Panc1 (cell line): ENCODE results near the gene ZNF521. TPM values are rescaled to one million over a fixed set of nuclear protein-coding genes. Genes with fewer than 3 reads are reported as not detected.
A peak's percentile ranks its signal among the peaks of the same experiment; 100 is the strongest.

Source experiments
- ATAC-seq: fragments of 200-7000 bp; cut with Tn5 transposase; 2 replicates; pipeline ENCODE4 v1.9.1; 2020; ENCODE audit warnings: mild to moderate bottlenecking, moderate library complexity
- BruUV-seq: library from RNA; stranded (reverse); fragments of 400-500 nt; replicated peaks from 2 replicates; lab custom pipeline; 2021; lab: Mats Ljungman, UMichigan
- CTCF ChIA-PET: fragments of 300-600 bp; sonication (Branson Sonifier 250); formaldehyde crosslinking; loops from one replicate; lab custom pipeline; 2022; ENCODE audit warnings: antibody characterized with exemption; lab: Charles Lee
- POLR2A ChIA-PET: fragments of 300-600 bp; sonication (Branson Sonifier 250); formaldehyde crosslinking; loops from one replicate; lab custom pipeline; 2022; ENCODE audit warnings: antibody characterized with exemption; lab: Charles Lee
- DNase-seq: peaks from one replicate; pipeline ENCODE4 v3.0.0-alpha.2; 2010; ENCODE audit warnings: low read depth, low spot score
- H3K27ac ChIP-seq: 2 replicates; pipeline ENCODE4 v1.5.1; 2011; ENCODE audit warnings: mild to moderate bottlenecking, low read length, inconsistent platforms
- H3K27me3 ChIP-seq: fragments of 200-500 bp; sonication (Bioruptor generic); 2 replicates; pipeline ENCODE4 v1.6.0; 2014; ENCODE audit warnings: low read length, inconsistent platforms; ENCODE audit not compliant: control insufficient read depth, insufficient read depth
- H3K36me3 ChIP-seq: fragments of 200-500 bp; sonication (Bioruptor generic); 2 replicates; pipeline ENCODE4 v1.5.1; 2014; ENCODE audit warnings: inconsistent platforms, mild to moderate bottlenecking, low read length, moderate library complexity; ENCODE audit not compliant: control insufficient read depth, insufficient read depth
- H3K4me1 ChIP-seq: 2 replicates; pipeline ENCODE4 v1.5.1; 2011; ENCODE audit warnings: inconsistent platforms, mild to moderate bottlenecking, low read length, moderate library complexity; ENCODE audit not compliant: control insufficient read depth, insufficient read depth
- H3K4me3 ChIP-seq, 2 experiments: 2 replicates each; pipeline ENCODE4 v1.5.1; 2011 to 2012; ENCODE audit warnings: low read depth in 2 of 2, low read length in 2 of 2, mild to moderate bottlenecking in 2 of 2, inconsistent platforms in 1 of 2, moderate library complexity in 1 of 2
- H3K9me3 ChIP-seq: fragments of 200-500 bp; sonication (Bioruptor generic); 2 replicates; pipeline ENCODE4 v1.5.1; 2014; ENCODE audit warnings: low read depth, mild to moderate bottlenecking, inconsistent platforms, low read length, moderate library complexity; ENCODE audit not compliant: control insufficient read depth, insufficient read depth
- POLR2AphosphoS5 ChIP-seq: IDR thresholded peaks from 2 replicates; pipeline ENCODE4 v1.6.1; 2012; ENCODE audit warnings: mild to moderate bottlenecking, low read depth, low read length, moderate library complexity
- SIN3A ChIP-seq: IDR thresholded peaks from 2 replicates; pipeline ENCODE4 v1.6.1; 2012; ENCODE audit warnings: low read depth, mild to moderate bottlenecking, low read length, moderate library complexity, borderline replicate concordance; ENCODE audit not compliant: insufficient read depth
- TCF7L2 ChIP-seq: IDR thresholded peaks from 2 replicates; pipeline ENCODE4 v1.6.1; 2011; ENCODE audit warnings: mild to moderate bottlenecking, low read depth, low read length, inconsistent platforms
- in situ Hi-C: cut with HindIII; loops from 2 replicates; pipeline ENCODE4 v1.10.0; 2016; ENCODE audit warnings: low sequenced_read_pairs, low pct_unique_long_range_greater_than_20kb
- intact Hi-C: fragments of 100-400 bp; cut with micrococcal nuclease; formaldehyde crosslinking; loops from one replicate; pipeline ENCODE4 v1.10.0; 2022; ENCODE audit not compliant: unreplicated experiment
- total RNA-seq: library from RNA; stranded (reverse); gene quantifications from one replicate; pipeline ENCODE4 v1.2.1, GENCODE V29; 2021; ENCODE audit not compliant: unreplicated experiment
- TF ChIP-seq, protein P1 (sequence below), 2 experiments: IDR thresholded peaks; 2 replicates each; pipeline ENCODE4 v1.6.1; 2011 to 2012; ENCODE audit warnings: low read depth in 2 of 2, control low read depth in 1 of 2, low read length in 1 of 2, mild to moderate bottlenecking in 1 of 2, moderate library complexity in 1 of 2; ENCODE audit not compliant: insufficient read depth in 1 of 2
- TF ChIP-seq, protein P2 (sequence below): fragments of 450-650 bp; IDR thresholded peaks from 2 replicates; pipeline ENCODE4 v1.5.1; 2017; ENCODE audit warnings: mild to moderate bottlenecking

Gene ZNF521
- total RNA-seq, 1 experiment from 2014 or later: 0.15 TPM

DNA sequence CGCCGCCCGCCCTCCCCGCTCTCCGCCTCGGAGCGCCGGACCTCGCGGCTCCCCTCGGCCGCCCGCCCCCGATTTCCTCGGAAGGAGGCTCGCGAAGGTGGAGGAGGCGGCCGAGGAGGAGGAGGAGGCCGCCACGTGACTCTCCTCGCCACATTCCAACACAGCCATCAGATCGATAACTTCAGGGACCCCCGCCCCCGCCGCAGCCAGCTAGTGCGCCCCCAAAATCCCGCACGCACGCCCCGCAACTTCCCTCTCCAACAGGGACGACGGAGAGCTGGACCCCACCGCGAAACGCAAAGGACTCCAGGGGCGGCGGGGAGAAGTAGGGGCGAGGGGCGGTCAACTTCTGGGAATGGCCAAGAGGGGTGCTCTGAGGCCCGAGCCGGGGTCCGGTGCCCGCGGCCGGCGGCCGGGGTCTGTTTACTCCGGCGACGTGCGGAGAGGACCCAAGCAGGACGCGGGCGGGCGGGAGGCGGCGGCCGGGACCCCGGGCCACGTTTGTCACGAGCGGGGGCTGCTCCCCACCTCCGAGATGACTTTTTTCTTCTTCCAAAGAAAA, 2.0 kb downstream of the ZNF521 start:
- Histone ChIP-seq H3K4me3 (peak overlapping the region in 1 of 2 experiments; percentile 57; a peak in 1 of 4 replicates), H3K9me3 (no peaks in the 10 kb centered on the region), H3K4me1 (peaks cover 4% of the 10 kb centered on the region; the same call in 1 of the 2 replicates), H3K27ac (no peak overlapping the region), H3K27me3 (peaks cover 24% of the 10 kb centered on the region), H3K36me3 (no peaks in the 10 kb centered on the region)
- ChIA-PET POLR2A (no interaction called here), CTCF (no interaction called here)
- no peak for DNase-seq
- in situ Hi-C loops (no loop called here), intact Hi-C loops (no loop called here)
- no peak for ATAC-seq
- TF ChIP-seq POLR2AphosphoS5 (no peak), SIN3A (no peak), TCF7L2 (no peak)
- TF ChIP-seq, protein P1, sequence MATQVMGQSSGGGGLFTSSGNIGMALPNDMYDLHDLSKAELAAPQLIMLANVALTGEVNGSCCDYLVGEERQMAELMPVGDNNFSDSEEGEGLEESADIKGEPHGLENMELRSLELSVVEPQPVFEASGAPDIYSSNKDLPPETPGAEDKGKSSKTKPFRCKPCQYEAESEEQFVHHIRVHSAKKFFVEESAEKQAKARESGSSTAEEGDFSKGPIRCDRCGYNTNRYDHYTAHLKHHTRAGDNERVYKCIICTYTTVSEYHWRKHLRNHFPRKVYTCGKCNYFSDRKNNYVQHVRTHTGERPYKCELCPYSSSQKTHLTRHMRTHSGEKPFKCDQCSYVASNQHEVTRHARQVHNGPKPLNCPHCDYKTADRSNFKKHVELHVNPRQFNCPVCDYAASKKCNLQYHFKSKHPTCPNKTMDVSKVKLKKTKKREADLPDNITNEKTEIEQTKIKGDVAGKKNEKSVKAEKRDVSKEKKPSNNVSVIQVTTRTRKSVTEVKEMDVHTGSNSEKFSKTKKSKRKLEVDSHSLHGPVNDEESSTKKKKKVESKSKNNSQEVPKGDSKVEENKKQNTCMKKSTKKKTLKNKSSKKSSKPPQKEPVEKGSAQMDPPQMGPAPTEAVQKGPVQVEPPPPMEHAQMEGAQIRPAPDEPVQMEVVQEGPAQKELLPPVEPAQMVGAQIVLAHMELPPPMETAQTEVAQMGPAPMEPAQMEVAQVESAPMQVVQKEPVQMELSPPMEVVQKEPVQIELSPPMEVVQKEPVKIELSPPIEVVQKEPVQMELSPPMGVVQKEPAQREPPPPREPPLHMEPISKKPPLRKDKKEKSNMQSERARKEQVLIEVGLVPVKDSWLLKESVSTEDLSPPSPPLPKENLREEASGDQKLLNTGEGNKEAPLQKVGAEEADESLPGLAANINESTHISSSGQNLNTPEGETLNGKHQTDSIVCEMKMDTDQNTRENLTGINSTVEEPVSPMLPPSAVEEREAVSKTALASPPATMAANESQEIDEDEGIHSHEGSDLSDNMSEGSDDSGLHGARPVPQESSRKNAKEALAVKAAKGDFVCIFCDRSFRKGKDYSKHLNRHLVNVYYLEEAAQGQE (IDR thresholded peaks at IDR 0.05; ENCODE audit: insufficient read depth in 1 of 2, low read depth in 2 of 2, low read length in 1 of 2): no peak
- TF ChIP-seq, protein P2, sequence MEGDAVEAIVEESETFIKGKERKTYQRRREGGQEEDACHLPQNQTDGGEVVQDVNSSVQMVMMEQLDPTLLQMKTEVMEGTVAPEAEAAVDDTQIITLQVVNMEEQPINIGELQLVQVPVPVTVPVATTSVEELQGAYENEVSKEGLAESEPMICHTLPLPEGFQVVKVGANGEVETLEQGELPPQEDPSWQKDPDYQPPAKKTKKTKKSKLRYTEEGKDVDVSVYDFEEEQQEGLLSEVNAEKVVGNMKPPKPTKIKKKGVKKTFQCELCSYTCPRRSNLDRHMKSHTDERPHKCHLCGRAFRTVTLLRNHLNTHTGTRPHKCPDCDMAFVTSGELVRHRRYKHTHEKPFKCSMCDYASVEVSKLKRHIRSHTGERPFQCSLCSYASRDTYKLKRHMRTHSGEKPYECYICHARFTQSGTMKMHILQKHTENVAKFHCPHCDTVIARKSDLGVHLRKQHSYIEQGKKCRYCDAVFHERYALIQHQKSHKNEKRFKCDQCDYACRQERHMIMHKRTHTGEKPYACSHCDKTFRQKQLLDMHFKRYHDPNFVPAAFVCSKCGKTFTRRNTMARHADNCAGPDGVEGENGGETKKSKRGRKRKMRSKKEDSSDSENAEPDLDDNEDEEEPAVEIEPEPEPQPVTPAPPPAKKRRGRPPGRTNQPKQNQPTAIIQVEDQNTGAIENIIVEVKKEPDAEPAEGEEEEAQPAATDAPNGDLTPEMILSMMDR: no peak
- BruUV-seq: no TSS peak

DNA sequence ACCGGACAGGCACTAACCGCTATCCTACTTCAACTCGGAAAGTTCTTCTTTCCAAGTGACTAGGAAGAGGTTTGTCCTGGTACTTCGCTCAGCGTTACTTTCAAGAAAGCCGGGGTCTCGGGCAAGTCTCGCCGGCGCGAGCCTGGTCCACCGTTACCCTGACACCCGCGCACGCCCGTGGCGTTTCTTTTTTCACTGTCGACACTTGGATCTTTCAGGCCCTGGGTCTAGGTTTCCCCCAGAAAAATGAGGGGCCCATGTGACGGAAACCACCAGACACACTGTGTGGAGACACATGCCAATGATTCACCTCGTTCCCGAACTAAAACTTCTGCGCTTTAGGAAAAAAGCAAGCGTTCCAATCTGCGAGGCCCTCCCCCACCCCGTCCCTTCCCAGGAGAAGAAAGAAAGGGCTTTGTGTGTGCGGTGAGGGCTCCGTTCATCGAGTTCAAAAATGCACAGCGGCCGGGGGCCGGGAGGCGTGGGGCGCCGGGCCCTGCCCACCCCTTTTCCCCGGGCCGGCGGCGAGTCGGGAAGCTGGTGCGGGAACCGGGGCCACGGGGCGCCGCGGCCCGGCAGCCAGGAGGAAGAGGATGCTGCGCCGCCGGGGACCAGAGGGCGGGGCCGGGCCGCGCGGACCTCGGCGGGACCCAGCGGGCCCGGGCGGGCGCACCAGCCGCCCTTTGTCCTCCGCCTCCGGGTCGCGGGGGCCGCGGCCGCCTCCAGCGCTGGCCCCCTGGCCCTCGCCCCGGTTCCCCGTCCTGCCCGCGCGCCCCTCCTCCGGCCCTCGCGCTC, 2.6 kb downstream of the ZNF521 start:
- intact Hi-C loops: no loop called here
- Histone ChIP-seq H3K4me3 (peak overlapping the region in 1 of 2 experiments; percentile 57; a peak in 1 of 4 replicates), H3K9me3 (no peaks in the 10 kb centered on the region), H3K4me1 (peaks cover 4% of the 10 kb centered on the region; the same call in 1 of the 2 replicates), H3K27me3 (peaks cover 18% of the 10 kb centered on the region), H3K27ac (no peak overlapping the region), H3K36me3 (no peaks in the 10 kb centered on the region)
- TF ChIP-seq, protein P2: no peak
- TF ChIP-seq, protein P1 (IDR thresholded peaks at IDR 0.05; ENCODE audit: insufficient read depth in 1 of 2, low read depth in 2 of 2, low read length in 1 of 2): no peak
- TF ChIP-seq SIN3A: no peak
- TF ChIP-seq POLR2AphosphoS5: no peak
- no peak for TF ChIP-seq TCF7L2
- no TSS peak for BruUV-seq
- CTCF ChIA-PET: no interaction called here
- POLR2A ChIA-PET: no interaction called here
- ATAC-seq (no peak), DNase-seq (no peak)
- in situ Hi-C loops: no loop called here
